Measurements from ENCODE around the gene SRGAP1.
"Not testable (repeated sequence)": the region's sequence is repeated elsewhere in the genome, so short reads cannot be mapped to it uniquely, and the experiment has no call there.

Gene SRGAP1

GRCh38 chr12:64061868-64062375, 217.4 kb downstream of the SRGAP1 start:
- no peak for DNase-seq (ENCODE audit: low read depth)
- no peak overlapping the region for H3K4me3 ChIP-seq (ENCODE audit: low read depth, low read length)

GRCh38 chr12:64063121-64063520, 218.6 kb downstream of the SRGAP1 start:
- no peak for DNase-seq (ENCODE audit: low read depth)
- H3K4me3 ChIP-seq (ENCODE audit: low read depth, low read length), result no peak overlapping the region

- no peak overlapping the region for H3K4me3 ChIP-seq (ENCODE audit: low read depth, low read length)
- DNase-seq (ENCODE audit: low read depth), result no peak
Observed at GRCh38 chr12:64064240-64064639, 219.7 kb downstream of the SRGAP1 start.

GRCh38 chr12:64064706-64065105, 220.2 kb downstream of the SRGAP1 start:
- H3K4me3 ChIP-seq (ENCODE audit: low read depth, low read length), result no peak overlapping the region
- no peak for DNase-seq (ENCODE audit: low read depth)

- no peak for DNase-seq (ENCODE audit: low read depth)
- H3K4me3 ChIP-seq (ENCODE audit: low read depth, low read length), result no peak overlapping the region
Observed at GRCh38 chr12:64065881-64066451, 221.5 kb downstream of the SRGAP1 start.

- DNase-seq (ENCODE audit: low read depth), result no peak
- no peak overlapping the region for H3K4me3 ChIP-seq (ENCODE audit: low read depth, low read length)
Observed at GRCh38 chr12:64066776-64067175, 222.3 kb downstream of the SRGAP1 start.

GRCh38 chr12:64070454-64070853, 226.0 kb downstream of the SRGAP1 start:
- DNase-seq (ENCODE audit: low read depth), result no peak
- H3K4me3 ChIP-seq (ENCODE audit: low read depth, low read length), result no peak overlapping the region

- DNase-seq (ENCODE audit: low read depth), result no peak
- H3K4me3 ChIP-seq (ENCODE audit: low read depth, low read length), result no peak overlapping the region
Observed at GRCh38 chr12:64072916-64073575, 228.5 kb downstream of the SRGAP1 start.

GRCh38 chr12:64076565-64076964, 232.1 kb downstream of the SRGAP1 start:
- not testable (repeated sequence) for H3K4me3 ChIP-seq (ENCODE audit: low read depth, low read length); DNase-seq (ENCODE audit: low read depth)

- no peak overlapping the region for H3K4me3 ChIP-seq (ENCODE audit: low read depth, low read length)
- no peak for DNase-seq (ENCODE audit: low read depth)
Observed at GRCh38 chr12:64077922-64078321, 233.4 kb downstream of the SRGAP1 start.

GRCh38 chr12:64080319-64081007, 236.0 kb downstream of the SRGAP1 start:
- no peak overlapping the region for H3K4me3 ChIP-seq (ENCODE audit: low read depth, low read length)
- DNase-seq (ENCODE audit: low read depth), result no peak

GRCh38 chr12:64081008-64081404, 236.5 kb downstream of the SRGAP1 start:
- DNase-seq (ENCODE audit: low read depth), result no peak
- no peak overlapping the region for H3K4me3 ChIP-seq (ENCODE audit: low read depth, low read length)

- no peak overlapping the region for H3K4me3 ChIP-seq (ENCODE audit: low read depth, low read length)
- DNase-seq (ENCODE audit: low read depth), result no peak
Observed at GRCh38 chr12:64082116-64082515, 237.6 kb downstream of the SRGAP1 start.

GRCh38 chr12:64082866-64083268, 238.4 kb downstream of the SRGAP1 start:
- no peak overlapping the region for H3K4me3 ChIP-seq (ENCODE audit: low read depth, low read length)
- DNase-seq (ENCODE audit: low read depth), result no peak

- no peak overlapping the region for H3K4me3 ChIP-seq (ENCODE audit: low read depth, low read length)
- DNase-seq (ENCODE audit: low read depth), result peak; percentile 88
Observed at GRCh38 chr12:64083285-64084210, 239.0 kb downstream of the SRGAP1 start.

- no peak for DNase-seq (ENCODE audit: low read depth)
Observed at GRCh38 chr12:64085154-64085553, 240.7 kb downstream of the SRGAP1 start.

GRCh38 chr12:64085996-64086395, 241.5 kb downstream of the SRGAP1 start:
- H3K4me3 ChIP-seq (ENCODE audit: low read depth, low read length), result no peak overlapping the region
- no peak for DNase-seq (ENCODE audit: low read depth)

More at GRCh38 chr12:64085154-64085553, 240.7 kb downstream of the SRGAP1 start:
- no peak overlapping the region for H3K4me3 ChIP-seq (ENCODE audit: low read depth, low read length)

GRCh38 chr12:64086946-64087345, 242.4 kb downstream of the SRGAP1 start:
- no peak overlapping the region for H3K4me3 ChIP-seq (ENCODE audit: low read depth, low read length)
- DNase-seq (ENCODE audit: low read depth), result no peak

GRCh38 chr12:64087761-64088160, 243.3 kb downstream of the SRGAP1 start:
- no peak overlapping the region for H3K4me3 ChIP-seq (ENCODE audit: low read depth, low read length)
- DNase-seq (ENCODE audit: low read depth), result no peak
